ENCODE results near the gene TVP23C.
"Not testable (repeated sequence)": the region's sequence is repeated elsewhere in the genome, so short reads cannot be mapped to it uniquely, and the experiment has no call there.

Gene TVP23C

GRCh38 chr17:15563375-15563857 is at the start of gene TVP23C:
TSS of gene TVP23C (minus strand) at chr17:15563483. CDS start at chr17:15563448, 35 bp downstream.
- DNase-seq (ENCODE audit: low read depth) = peak; percentile 43
- H3K4me3 ChIP-seq (ENCODE audit: low read depth, low read length) = peak within 1 kb of the TSS; percentile 55

GRCh38 chr17:15592960-15593359 is 29.7 kb upstream of the TVP23C start:
- not testable (repeated sequence) for H3K4me3 ChIP-seq (ENCODE audit: low read depth, low read length); DNase-seq (ENCODE audit: low read depth)

GRCh38 chr17:15591986-15592385 is 28.7 kb upstream of the TVP23C start:
- DNase-seq (ENCODE audit: low read depth); H3K4me3 ChIP-seq (ENCODE audit: low read depth, low read length): not testable (repeated sequence)

GRCh38 chr17:15590844-15591243 is 27.6 kb upstream of the TVP23C start:
- not testable (repeated sequence) for H3K4me3 ChIP-seq (ENCODE audit: low read depth, low read length); DNase-seq (ENCODE audit: low read depth)

- H3K4me3 ChIP-seq (ENCODE audit: low read depth, low read length); DNase-seq (ENCODE audit: low read depth): not testable (repeated sequence)
Observed at GRCh38 chr17:15589544-15590536, 26.6 kb upstream of the TVP23C start.

- H3K4me3 ChIP-seq (ENCODE audit: low read depth, low read length); DNase-seq (ENCODE audit: low read depth): not testable (repeated sequence)
Observed at GRCh38 chr17:15588017-15588416, 24.7 kb upstream of the TVP23C start.

- not testable (repeated sequence) for H3K4me3 ChIP-seq (ENCODE audit: low read depth, low read length); DNase-seq (ENCODE audit: low read depth)
Observed at GRCh38 chr17:15583313-15583712, 20.0 kb upstream of the TVP23C start.

GRCh38 chr17:15581462-15581861 is 18.2 kb upstream of the TVP23C start:
- DNase-seq (ENCODE audit: low read depth) = not testable (repeated sequence)

GRCh38 chr17:15576848-15577247 is 13.6 kb upstream of the TVP23C start:
- DNase-seq (ENCODE audit: low read depth); H3K4me3 ChIP-seq (ENCODE audit: low read depth, low read length): not testable (repeated sequence)

More at GRCh38 chr17:15581462-15581861, 18.2 kb upstream of the TVP23C start:
- H3K4me3 ChIP-seq (ENCODE audit: low read depth, low read length) = not testable (repeated sequence)

GRCh38 chr17:15574660-15575059 is 11.4 kb upstream of the TVP23C start:
- H3K4me3 ChIP-seq (ENCODE audit: low read depth, low read length); DNase-seq (ENCODE audit: low read depth): not testable (repeated sequence)

- not testable (repeated sequence) for DNase-seq (ENCODE audit: low read depth); H3K4me3 ChIP-seq (ENCODE audit: low read depth, low read length)
Observed at GRCh38 chr17:15573870-15574269, 10.6 kb upstream of the TVP23C start.

GRCh38 chr17:15562613-15563374 is 489 bp downstream of the TVP23C start:
- not testable (repeated sequence) for DNase-seq (ENCODE audit: low read depth)
- H3K4me3 ChIP-seq (ENCODE audit: low read depth, low read length) = peak overlapping the region; percentile 55

GRCh38 chr17:15561439-15561838 is 1.8 kb downstream of the TVP23C start:
- not testable (repeated sequence) for DNase-seq (ENCODE audit: low read depth); H3K4me3 ChIP-seq (ENCODE audit: low read depth, low read length)

GRCh38 chr17:15558403-15559105 is 4.7 kb downstream of the TVP23C start:
- not testable (repeated sequence) for H3K4me3 ChIP-seq (ENCODE audit: low read depth, low read length); DNase-seq (ENCODE audit: low read depth)

- not testable (repeated sequence) for H3K4me3 ChIP-seq (ENCODE audit: low read depth, low read length); DNase-seq (ENCODE audit: low read depth)
Observed at GRCh38 chr17:15557334-15557832, 5.9 kb downstream of the TVP23C start.

- not testable (repeated sequence) for DNase-seq (ENCODE audit: low read depth); H3K4me3 ChIP-seq (ENCODE audit: low read depth, low read length)
Observed at GRCh38 chr17:15552932-15553331, 10.4 kb downstream of the TVP23C start.

GRCh38 chr17:15549552-15549951 is 13.7 kb downstream of the TVP23C start:
- DNase-seq (ENCODE audit: low read depth) = not testable (repeated sequence)

GRCh38 chr17:15546604-15547003 is 16.7 kb downstream of the TVP23C start:
- not testable (repeated sequence) for H3K4me3 ChIP-seq (ENCODE audit: low read depth, low read length); DNase-seq (ENCODE audit: low read depth)

More at GRCh38 chr17:15549552-15549951, 13.7 kb downstream of the TVP23C start:
- not testable (repeated sequence) for H3K4me3 ChIP-seq (ENCODE audit: low read depth, low read length)

Data from GM12864 (cell line).